ENCODE measurements around the gene TSPAN4.
A peak's percentile ranks its signal among the peaks of the same experiment; 100 is the strongest.

The TSPAN4 gene

DNA sequence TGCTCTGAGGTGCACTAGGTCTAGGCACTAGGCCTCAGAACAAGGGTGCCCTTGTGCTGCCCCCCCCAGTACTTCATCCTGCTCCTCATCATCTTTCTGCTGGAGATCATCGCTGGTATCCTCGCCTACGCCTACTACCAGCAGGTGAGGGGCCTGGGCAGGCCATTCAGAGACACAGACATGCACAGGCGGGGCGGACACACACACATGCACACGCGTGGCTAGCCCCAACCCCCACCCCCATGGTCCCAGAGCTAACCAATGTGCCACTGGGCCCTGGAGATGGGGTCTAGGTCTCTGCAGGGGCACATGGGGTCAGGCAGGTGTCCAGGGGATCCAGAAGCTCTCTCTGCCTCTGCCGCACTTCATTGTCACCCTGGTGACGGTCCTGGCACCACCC lies 6.0 kb upstream of the TSPAN4 start:
- FAIRE-seq, result no peak

DNA sequence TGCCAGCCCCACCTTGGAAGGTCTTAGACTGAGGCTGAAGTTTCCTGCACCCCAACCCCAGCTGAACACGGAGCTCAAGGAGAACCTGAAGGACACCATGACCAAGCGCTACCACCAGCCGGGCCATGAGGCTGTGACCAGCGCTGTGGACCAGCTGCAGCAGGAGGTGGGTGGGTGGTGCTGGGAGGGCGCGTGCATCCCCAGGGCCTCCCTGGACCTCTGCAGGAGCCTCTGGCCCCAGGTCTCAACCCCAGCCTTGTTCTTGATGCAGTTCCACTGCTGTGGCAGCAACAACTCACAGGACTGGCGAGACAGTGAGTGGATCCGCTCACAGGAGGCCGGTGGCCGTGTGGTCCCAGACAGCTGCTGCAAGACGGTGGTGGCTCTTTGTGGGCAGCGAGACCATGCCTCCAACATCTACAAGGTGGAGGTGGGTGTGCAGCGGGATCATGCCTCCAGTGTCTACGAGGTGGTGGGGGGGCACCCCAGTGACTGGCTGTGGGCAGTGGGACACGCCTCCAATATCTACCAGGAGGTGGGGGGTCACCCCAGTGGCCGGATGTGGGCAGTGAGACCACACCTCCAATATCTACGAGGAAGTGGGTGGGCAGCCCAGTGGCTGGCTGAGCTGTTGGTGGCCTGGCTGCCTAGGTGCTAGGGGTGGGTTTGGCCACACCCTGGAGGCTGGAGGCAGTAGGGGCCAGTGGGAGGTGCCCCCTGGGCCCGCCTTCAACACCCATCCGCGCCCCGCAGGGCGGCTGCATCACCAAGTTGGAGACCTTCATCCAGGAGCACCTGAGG lies 5.3 kb upstream of the TSPAN4 start:
- no peak for FAIRE-seq

DNA sequence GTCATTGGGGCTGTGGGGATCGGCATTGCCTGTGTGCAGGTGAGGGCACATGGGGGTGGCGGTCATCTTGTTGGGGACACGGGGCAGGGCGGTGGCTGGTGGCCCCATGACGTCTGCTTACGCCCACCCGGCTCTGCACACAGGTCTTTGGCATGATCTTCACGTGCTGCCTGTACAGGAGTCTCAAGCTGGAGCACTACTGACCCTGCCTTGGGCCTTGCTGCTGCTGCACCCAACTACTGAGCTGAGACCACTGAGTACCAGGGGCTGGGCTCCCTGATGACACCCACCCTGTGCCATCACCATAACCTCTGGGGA lies 4.7 kb upstream of the TSPAN4 start:
- no peak for FAIRE-seq

DNA sequence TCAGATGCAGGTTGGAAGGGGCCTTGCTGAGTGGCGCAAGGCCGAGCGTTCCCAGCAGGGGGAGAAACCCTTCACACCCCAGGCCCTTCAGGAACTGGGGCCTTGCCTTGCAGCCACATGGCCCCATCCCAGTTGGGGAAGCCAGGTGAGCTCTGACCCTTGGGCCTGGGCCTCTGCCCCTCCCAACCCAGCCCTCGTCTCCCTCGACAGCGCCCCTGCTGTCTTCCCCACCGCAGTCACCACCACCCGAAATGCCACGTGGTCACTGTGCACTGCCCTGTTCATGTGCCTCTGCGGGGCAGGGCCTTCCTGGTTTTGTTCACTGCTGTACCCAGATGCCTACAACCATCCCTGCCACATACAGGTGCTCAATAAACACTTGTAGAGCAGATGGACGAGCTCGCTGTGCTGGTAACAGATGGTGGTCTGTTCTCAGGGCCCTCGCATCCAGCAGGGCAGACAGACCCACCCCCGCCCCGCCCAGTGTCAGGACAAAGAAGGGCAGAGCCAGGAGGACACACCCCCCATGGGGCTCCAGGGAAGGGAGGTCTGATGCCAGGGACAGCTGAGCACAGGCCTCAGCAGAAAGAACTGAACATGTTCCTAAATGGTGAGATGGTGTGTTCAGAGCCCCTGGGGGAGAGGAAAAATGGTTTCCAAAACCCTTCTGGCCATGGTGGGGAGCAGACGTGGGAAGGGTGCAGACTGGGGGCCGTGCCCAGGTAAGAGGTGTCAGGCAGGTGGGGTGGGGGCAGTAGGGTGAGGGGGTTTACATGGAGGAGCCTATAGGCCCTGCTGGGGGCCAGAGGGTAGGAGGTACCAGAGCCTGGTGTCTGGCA lies 4.0 kb upstream of the TSPAN4 start:
- FAIRE-seq, result no peak

DNA sequence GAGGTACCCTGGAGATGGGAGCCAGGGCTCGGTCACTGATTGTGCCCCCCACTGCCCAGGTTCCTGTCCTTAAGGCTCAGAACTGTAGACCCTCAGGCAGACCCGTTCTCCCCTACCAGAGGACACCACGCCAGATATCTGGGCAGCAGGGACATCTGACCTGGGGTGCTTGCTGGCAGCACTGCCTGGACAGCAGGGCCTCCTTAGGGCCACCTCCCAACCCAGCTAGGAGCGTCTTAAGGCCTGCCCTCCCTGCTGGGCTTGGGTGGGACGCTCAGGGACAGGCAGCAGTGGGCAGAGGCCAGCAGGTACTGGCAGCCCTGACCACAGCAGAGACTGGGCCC lies 3.4 kb upstream of the TSPAN4 start:
- FAIRE-seq, result no peak

DNA sequence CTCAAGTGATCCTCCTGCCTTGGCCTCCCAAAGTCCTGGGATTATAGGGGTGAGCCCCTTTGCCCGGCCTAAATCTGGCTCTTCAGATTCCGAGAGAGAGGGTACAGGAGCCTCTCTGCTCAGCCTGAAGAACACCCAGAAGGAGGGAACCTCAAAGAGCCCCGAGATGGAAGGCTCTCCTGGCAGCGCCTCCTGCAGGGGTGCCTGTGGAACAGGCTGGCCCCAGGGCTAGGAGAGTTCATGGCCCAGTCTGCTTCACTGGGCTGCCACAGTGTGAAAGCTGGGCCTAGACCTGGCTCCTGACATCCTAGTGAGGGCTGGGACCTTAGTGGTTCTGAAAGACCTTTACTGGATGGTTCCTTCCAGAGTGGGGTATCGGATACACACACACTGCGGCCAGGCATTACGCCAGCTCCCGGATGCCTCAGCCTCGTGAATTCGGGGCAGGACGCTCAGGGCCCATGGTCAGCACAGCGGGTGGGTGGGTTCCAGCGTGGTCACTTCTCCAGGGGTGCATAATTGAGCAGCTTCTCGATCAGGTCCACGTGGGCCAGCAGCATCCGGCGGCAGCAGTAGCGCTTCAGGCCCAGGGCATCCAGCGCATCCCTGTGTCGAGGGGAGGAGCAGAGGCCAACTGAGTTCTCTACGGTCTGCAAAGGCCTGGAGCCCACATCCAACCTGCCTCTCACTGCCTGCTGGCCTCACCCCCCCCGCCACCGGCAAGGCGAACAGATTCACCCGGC lies 2.6 kb upstream of the TSPAN4 start:
- no peak for FAIRE-seq

DNA sequence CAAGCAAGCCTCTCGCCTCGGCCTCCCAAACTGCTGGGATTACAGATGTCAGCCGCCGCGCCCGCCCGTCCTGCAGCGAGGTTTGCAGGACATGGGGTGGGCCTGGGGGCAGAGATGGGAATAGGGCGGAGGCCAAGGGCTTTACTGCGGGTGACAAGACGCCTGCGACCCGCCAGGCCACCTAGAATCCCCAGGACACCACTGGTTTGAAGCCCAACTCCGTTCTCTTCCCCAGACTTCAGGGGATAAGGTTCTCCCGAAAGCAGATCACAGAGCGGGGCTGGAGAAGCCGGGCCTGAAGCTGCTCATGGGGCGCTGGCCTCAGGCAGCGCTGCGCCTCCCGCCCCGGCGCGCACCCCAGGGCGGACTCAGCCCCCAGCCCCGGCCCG lies 677 bp upstream of the TSPAN4 start:
- no peak for FAIRE-seq

DNA sequence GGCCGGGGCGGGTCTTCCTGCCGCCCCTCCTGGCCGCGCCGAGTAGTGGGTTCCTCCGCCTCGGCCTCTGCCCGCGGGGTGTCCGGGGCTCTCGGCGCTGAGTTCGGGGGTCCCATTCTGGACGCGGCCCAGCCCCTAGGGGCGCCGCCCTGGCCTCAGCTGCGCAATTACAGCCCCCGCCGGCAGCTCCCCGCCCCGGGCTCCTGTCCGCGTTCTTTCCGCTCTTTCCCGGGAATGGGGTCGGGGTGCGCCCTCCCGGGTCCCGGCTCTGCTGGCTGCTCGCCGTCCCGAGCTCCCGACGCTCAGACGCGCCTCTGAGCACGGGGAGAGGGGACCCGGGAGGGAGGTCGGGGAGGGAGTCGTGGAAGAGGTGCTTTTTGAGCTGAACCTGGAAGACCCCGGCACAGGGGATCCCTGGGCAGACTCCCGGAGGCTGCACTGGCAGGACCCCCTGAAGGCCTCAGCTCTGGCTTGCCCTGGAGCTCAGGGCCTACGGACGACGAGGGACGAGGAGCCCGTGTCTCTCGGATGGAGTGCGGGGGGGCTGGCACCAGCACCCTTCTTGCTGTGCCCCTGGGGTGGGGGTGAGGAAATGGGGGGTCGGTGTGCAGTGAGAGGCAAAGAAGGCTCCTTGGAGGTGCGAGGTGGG lies 558 bp downstream of the TSPAN4 start:
- no peak for FAIRE-seq

DNA sequence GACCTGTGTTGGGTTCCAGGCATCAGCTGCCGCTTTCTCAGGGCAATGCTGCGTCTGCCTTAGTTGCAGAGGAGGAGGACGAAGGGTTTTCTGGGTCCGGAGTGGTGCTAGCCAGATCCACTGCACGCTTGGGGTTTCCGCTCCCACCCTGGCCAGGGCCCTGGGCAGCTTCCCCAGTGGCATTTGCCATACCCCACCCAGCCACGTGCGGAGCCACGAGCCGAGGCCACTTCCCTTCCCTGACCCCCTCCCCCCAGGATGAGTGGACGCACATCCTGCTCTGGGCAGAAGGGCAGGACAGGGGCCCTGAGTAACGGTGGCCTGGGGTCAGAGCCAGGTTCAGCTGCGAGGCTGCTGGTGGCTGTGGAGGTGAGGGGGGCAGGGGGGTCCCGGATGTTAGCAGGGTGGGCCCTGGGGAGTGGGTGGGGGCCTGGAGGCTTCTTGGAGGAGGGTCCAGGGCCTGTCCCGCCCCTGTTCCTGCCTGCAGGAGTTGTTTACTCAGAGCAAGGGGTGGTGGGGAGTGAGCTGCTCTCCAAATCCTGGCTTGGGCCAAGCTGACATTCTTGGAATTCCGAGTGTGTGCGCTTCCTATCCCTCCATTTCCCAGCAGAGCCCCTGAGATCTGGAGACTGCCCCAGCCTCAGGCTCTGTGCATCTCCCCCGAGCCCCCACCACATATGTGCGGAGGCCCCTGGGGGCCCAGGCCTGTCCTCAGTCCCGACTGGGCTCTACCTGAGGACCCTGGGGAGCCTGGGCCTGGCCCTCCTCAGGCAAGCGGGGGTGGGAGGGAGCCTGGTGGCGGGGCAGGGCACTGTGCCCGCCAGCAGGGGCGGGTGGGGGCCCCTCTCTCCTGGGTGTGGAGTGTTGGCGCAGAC lies 1.4 kb downstream of the TSPAN4 start:
- no peak for FAIRE-seq

DNA sequence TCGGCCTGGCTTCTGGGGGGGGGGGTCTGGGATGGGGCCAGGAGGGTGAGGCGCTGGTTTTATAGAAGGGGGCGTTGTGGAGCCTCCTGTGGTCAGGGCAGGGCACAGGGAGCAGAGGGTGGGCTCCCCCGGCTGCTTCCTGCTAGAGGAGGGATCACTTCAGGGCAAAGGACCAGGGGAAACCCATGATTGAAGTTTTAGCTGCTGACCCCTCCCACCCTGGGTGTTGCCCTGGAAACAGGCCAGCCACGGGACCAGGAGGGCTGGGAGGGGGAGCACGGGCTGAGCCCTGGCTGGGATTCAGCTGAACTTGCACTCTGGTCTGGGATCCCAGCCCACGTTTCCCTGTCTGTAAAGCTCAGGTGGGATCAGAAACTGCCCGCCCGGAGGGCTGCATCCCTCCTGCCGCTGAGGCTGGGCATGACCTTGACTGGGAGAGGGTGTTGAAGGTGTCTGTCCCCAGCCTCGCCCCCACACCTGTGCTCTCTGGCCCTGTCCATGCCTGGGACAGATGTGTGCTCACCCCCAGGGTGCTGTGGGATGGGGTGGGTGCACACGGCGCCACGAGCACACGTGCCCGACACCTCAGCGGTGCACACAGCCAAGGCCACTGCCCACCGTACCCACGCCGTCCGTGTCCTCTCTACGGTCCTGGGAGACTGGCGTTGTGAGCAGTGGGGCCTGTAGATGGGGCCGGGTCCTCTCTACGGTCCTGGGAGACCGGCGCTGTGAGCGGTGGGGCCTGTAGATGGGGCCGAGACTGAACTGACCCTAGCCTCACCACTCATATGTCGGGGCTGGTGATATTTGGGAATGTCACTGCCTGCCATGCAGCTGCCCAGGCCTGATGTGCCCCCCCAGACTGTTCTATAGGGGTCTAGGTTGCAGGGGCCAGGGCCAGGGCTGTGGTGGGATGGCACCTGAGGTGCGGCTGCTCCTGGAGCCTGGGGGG lies 2.3 kb downstream of the TSPAN4 start:
- peak; percentile 79 for FAIRE-seq

DNA sequence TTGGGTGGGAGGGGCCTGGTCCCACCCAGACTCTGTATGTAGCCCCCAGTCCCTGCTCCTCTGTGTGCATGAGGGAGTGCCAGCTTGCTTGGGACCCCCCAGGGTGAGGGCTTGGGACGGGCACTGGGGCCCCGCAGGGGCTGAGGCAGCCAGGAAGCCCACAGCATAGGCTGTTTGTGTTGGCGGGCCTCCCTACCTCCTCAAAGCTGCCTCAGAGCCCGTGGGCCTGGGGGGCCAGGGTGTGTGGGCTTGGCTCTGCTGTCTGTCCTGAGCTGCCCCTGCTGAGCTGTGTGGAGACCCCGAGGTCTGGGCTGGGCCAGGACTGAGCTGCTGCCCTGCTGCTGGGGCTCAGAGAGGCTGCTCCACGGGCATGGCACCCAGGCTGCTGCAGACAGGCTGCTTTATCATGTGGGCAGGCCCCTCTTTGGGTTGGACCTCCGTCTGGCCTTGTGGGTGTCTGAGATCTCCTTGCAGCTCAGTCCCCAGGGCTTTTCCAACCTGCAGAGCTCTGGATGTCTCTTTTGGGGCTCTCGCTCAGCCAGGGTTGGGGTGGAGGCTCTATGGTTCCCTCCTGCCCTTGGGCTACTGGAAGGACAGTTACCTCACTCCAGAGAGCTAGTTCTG lies 3.3 kb downstream of the TSPAN4 start:
- no peak for FAIRE-seq

DNA sequence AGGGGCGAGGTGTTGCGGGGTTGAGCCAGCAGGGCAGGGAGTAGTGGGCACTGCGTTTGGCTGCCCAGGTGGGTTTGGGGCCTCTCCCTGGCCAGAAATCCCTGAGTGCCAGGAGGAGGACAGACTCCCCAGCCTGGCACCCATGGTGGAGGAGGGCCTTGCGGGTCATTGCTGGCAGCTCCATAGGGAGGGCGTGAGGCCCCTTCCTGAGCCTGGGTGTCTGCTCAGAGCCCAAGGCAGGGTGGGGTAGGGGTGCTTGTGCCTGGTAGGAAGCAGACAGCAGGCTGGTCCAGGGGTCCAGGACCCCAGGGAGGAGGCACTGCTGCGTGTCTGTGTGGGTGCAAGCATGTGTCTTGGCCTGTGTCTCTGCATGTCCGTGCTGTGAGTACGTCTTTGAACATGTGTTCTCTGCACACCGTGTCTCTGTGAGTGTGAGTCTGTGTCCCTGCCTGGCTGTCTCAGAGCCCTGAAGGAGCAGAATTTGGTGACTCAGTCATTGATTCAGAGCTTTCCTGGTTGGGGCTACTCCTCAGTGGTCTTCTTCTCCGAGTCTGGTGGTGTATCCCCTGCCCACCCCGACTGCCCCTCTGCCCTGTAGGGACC lies 3.9 kb downstream of the TSPAN4 start:
- no peak for FAIRE-seq

DNA sequence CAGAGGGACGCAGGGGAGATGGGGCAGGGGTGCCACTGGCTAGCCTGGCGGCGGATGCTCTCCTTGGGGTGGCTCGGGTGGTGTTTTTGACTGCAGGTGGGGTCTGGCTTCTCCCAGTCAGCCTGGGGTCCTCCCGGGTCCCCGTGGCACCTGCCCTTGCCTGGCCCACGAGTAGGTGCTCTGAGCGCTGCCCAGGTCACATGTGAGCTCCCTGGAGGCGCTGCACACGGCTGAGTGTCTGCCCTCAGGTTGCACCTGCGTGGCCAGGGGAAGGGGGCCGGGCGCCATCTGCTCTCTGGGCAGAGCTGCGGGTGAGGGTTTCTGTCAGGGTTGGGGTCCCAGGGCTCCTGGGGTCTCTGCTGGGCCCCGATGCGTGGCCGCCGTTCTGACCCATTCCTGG lies 5.2 kb downstream of the TSPAN4 start:
- FAIRE-seq, result no peak

DNA sequence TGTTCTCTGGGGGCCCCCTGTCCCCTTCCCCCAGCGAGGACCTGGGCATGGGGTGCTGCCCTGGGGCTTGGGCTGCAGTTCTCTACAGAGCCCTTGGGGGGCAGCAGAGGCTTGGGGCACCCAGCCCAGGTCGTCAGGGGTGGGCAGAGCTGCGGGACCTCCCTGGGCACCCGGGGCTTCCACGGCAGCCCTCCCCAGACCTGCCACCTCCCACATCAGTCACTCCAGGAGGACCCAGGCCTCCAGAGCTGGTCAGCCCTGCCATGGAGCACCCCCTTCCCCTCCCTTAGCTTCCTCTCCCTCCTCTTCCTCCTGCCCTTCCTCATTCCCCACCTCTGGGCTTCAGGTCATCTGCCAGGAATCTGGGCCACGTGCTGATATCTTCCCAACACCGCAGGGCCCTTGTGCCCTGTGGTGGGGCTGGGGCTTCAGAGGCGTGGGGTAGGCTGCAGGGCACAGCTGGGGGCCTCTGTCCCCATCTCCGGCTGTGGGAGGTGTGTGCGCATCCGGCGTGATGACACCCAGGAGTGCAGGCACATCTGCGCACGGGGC lies 5.8 kb downstream of the TSPAN4 start:
- FAIRE-seq, result no peak

DNA sequence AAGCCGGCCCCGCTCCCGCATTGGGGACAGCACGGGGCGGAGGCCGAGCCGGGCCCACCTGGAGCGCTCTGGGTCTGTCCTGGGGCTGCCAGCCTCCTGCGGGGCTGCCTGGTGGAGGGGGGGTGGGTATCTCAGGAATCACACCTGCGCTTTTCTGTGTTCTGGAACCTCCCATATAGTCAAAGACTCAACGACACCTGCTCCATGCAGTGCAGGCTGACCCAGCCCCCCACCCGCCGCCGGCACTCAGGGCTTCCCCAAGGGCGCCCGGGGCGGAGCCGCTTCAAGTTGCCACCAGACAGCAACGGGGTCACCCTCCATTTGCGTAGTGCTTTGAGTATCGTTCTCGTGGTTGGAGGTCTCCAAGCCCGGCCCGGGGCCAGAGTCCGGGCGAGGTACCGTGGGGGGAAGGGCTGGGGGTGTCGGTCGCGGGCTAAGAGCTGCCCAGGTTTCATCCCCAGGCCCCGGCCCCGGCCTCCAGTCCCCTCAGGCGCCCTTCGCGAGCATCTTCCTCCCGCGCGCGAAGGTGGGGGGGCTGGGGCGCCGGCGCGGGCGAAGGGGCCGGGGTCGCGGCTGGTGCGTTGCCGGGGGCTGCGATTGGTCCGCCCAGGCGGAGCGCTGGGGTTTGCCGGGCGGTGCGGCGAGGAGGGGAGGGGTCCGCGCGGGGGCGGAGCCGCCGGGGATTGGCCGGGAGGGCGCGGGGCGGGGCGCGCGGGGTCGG lies 6.6 kb downstream of the TSPAN4 start:
- no peak for FAIRE-seq

DNA sequence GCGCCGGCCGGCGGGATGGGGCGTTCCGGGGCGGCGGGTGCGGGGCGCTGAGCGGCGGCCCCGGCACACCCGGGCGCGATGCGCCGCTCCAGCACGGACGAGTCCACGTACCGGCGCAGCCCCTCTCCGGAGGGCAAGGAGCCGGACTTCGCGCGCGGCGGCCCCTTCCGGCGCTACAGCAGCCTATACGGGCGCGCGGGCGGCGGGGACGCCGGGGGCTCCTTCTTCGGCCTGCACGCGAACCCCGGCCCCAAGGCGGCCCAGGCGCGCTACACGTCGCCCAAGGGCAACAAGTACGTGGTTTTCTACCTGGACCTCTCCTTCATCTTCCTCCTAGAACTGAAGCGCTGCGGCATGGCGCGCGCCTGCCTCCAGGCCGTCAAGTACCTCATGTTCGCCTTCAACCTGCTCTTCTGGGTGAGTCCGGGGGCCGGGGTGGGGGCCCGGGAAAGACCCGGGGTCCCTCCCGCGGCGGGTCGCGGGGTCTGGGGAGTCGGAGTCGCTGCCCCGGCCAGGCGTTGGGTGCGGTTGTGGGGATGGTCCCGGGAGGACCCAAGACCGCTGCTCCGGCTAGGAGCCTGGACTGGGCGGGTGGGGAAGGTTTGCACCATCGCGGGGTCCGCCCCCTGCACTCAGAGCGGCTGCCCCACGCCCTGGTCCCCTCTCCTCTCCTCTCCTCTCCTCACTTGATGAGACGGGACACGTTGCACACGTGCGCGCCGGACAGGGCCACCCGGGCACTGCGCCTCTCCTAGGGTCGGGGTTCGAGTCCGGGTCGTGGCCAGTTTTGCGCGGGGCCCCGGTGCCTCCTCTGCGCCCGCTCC lies 7.5 kb downstream of the TSPAN4 start:
- no peak for FAIRE-seq

DNA sequence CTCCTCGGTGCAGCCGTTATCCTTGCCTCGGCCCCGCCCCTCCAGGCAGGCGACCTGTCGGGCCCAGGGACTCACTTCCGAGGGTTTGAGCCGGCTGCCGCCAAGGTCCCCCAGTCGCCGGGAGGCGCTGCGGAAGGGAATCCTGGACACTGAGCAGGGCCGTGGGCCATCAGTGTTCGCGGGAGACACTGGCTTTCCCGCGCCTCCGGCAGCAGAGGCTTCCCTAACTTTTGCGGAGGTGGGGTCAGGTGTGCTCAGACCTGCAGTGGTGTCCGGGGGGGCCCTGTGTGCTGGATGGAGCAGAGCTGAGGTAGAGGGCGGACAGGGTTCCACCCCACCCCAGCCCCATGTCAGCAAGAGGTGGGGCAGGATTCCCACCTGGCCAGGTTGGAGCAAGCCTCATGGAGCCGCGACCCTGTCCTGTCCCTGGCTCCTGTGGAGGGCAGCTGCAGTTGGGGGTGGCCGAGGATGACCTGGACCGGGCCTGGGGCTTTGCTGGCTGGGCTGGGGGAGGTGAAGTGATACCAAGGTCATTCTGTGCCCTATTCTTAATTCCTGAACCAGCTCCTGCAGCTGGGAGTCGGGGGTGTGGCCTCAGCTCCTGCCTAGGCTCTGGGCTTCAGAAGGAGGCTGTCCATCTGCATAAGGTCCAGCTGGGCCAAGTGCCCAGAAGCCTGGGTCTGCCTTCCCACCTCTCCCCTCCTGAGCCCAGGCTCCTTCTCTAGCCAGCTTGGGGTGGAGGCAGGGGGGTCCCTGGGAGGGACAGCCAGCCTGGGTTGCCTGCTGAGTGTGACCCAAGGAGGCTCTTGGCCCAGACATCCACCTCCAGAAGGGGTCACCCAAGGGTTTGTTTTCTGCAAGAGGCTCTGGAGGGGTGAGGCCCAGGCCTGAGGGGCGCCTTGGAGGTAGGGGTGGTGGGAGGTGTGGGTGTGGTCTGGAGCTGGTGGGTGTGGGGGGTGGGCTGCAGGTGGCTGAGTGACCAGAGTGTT lies 8.4 kb downstream of the TSPAN4 start:
- FAIRE-seq, result no peak
